Peyer's patch (tissue), 4 donors: ENCODE results near the gene PBOV1.

Source experiments
- POLR2A ChIP-seq, 2 donors: fragments of 450-650 bp; IDR thresholded peaks; one replicate each; pipeline ENCODE4 v1.5.1; 2017; ENCODE audit warnings: antibody characterized with exemption in 2 of 2, mild to moderate bottlenecking in 2 of 2, moderate library complexity in 2 of 2
- TF ChIP-seq, protein P1 (sequence below), 6 experiments: fragments of 450-650 bp in 4 of 6; fragments of 200-600 bp in 2 of 6; sonication (generic) in 1 of 6; IDR thresholded peaks; one replicate each; pipeline ENCODE4 v1.5.1; 2017 to 2019; ENCODE audit warnings: antibody characterized with exemption in 6 of 6, mild to moderate bottlenecking in 3 of 6, moderate library complexity in 1 of 6

- TF ChIP-seq, protein P1, sequence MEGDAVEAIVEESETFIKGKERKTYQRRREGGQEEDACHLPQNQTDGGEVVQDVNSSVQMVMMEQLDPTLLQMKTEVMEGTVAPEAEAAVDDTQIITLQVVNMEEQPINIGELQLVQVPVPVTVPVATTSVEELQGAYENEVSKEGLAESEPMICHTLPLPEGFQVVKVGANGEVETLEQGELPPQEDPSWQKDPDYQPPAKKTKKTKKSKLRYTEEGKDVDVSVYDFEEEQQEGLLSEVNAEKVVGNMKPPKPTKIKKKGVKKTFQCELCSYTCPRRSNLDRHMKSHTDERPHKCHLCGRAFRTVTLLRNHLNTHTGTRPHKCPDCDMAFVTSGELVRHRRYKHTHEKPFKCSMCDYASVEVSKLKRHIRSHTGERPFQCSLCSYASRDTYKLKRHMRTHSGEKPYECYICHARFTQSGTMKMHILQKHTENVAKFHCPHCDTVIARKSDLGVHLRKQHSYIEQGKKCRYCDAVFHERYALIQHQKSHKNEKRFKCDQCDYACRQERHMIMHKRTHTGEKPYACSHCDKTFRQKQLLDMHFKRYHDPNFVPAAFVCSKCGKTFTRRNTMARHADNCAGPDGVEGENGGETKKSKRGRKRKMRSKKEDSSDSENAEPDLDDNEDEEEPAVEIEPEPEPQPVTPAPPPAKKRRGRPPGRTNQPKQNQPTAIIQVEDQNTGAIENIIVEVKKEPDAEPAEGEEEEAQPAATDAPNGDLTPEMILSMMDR (IDR thresholded peaks at IDR 0.05), result no peak
- TF ChIP-seq POLR2A (IDR thresholded peaks at IDR 0.05), result no peak
Observed at GRCh38 chr6:138219398-138219797, 1.1 kb upstream of the PBOV1 start.
